Stimulated activated naive B cell treated with anti-CD40 and anti-IgM and Interleukin-4, amounts not matched to agents 10 μg/mL and 1 μg/mL and 100 μg/mL, for 72 hours (primary cell): ENCODE data around the gene PLPP4.
"Not testable (repeated sequence)": the region's sequence is repeated elsewhere in the genome, so short reads cannot be mapped to it uniquely, and the experiment has no call there.

Source experiments
- ATAC-seq, 2 donors: fragments of 150-1000 bp; cut with Tn5 transposase; replicated peaks; 2 replicates each; pipeline ENCODE4 v1.10.0; 2021; ENCODE audit warnings: moderate library complexity in 1 of 2
- DNase-seq: peaks from one replicate; pipeline ENCODE4 v3.0.0; 2021
- H3K27ac Mint-ChIP-seq: one replicate; pipeline ENCODE4 v1.8.0; 2022; ENCODE audit warnings: mild to moderate bottlenecking, mixed read lengths
- H3K27me3 Mint-ChIP-seq, 2 donors: one replicate each; pipeline ENCODE4 v1.8.0; 2022; ENCODE audit warnings: mixed read lengths in 2 of 2
- H3K36me3 Mint-ChIP-seq, 2 donors: one replicate each; pipeline ENCODE4 v1.8.0; 2022; ENCODE audit warnings: mixed read lengths in 2 of 2, mild to moderate bottlenecking in 1 of 2
- H3K4me1 Mint-ChIP-seq, 2 donors: one replicate each; pipeline ENCODE4 v1.8.0; 2022; ENCODE audit warnings: mixed read lengths in 2 of 2, mild to moderate bottlenecking in 1 of 2
- H3K4me3 Mint-ChIP-seq, 2 donors: one replicate each; pipeline ENCODE4 v1.8.0; 2022; ENCODE audit warnings: mild to moderate bottlenecking in 2 of 2, mixed read lengths in 2 of 2, moderate library complexity in 1 of 2
- H3K9me3 Mint-ChIP-seq, 2 donors: one replicate each; pipeline ENCODE4 v1.8.0; 2022; ENCODE audit warnings: mixed read lengths in 2 of 2, mild to moderate bottlenecking in 1 of 2

The PLPP4 gene

GRCh38 chr10:120483651-120484301 is 26.7 kb downstream of the PLPP4 start:
- peaks cover 7 to 9% of the 10 kb centered on the region in 2 donors for H3K9me3 Mint-ChIP-seq
- no peak overlapping the region for H3K27ac Mint-ChIP-seq

DNA sequence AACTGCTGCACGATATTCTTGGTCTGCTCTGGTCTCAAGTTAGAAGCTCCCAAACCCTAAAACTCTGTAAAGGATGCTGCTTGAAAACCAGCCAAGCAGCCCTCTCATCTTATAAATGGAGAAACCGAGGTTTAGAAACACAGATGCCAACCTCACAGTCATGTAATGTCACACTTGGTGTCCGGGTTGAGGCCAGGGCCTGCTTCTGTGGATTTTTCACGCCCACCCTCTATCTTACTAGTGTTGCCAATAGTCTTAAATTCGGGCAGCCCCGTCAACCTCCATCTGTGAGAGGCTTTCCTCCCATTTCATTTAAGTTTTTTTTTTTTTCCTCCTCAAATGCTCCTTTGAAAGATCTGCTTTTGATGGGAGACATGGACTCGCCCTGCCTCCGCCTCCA is 28.9 kb downstream of the PLPP4 start:
- Mint-ChIP-seq H3K27ac (no peak overlapping the region), H3K9me3 (peaks cover 7 to 9% of the 10 kb centered on the region in 2 donors), H3K4me3 (no peak overlapping the region), H3K36me3 (no peaks in the 10 kb centered on the region), H3K4me1 (no peaks in the 10 kb centered on the region), H3K27me3 (peaks cover 0 to 7% of the 10 kb centered on the region in 2 donors)
- ATAC-seq (no peak), DNase-seq (no peak)

More at GRCh38 chr10:120483651-120484301, 26.7 kb downstream of the PLPP4 start:
- H3K36me3 Mint-ChIP-seq, result no peaks in the 10 kb centered on the region
- no peak for ATAC-seq
- DNase-seq, result no peak
- H3K27me3 Mint-ChIP-seq, result peaks cover 0 to 12% of the 10 kb centered on the region in 2 donors
- no peaks in the 10 kb centered on the region for H3K4me1 Mint-ChIP-seq
- H3K4me3 Mint-ChIP-seq, result no peak overlapping the region

- no peak overlapping the region for H3K27ac Mint-ChIP-seq
- H3K4me3 Mint-ChIP-seq, result no peak overlapping the region
- DNase-seq (no peak), ATAC-seq (no peak)
- H3K36me3 Mint-ChIP-seq, result no peaks in the 10 kb centered on the region
- peaks cover 0 to 7% of the 10 kb centered on the region in 2 donors for H3K27me3 Mint-ChIP-seq
- no peaks in the 10 kb centered on the region for H3K4me1 Mint-ChIP-seq
- peaks cover 6 to 7% of the 10 kb centered on the region in 2 donors for H3K9me3 Mint-ChIP-seq
These were observed 29.7 kb downstream of the PLPP4 start for GRCh38 chr10:120486671-120487205.

- Mint-ChIP-seq H3K36me3 (no peaks in the 10 kb centered on the region), H3K9me3 (no peaks in the 10 kb centered on the region), H3K4me3 (no peak overlapping the region), H3K27me3 (peaks cover 0 to 11% of the 10 kb centered on the region in 2 donors), H3K27ac (no peak overlapping the region), H3K4me1 (no peaks in the 10 kb centered on the region)
- ATAC-seq, result no peak
- no peak for DNase-seq
These were observed 33.3 kb downstream of the PLPP4 start for GRCh38 chr10:120490288-120490687.

DNA sequence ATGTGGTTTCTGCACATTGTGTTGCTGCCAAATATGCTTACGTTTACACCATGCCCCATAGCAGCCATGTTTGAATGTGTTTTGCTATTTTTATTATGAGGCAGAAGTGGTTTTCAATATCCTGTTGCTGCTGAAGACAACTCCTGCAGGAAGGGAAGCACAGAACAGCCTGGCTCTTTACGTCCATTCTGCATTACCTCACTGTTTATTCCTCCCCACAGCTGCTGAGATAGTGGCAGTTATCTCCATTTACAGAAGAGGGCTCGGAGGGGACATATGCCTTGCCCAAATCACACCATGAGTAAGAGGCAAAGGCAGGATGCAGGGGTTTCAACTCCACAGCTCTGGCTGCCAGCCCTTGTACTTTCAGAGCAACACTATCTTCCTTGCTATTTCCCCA is 35.3 kb downstream of the PLPP4 start:
- H3K9me3 Mint-ChIP-seq, result no peaks in the 10 kb centered on the region
- H3K36me3 Mint-ChIP-seq, result no peaks in the 10 kb centered on the region
- no peak overlapping the region for H3K27ac Mint-ChIP-seq
- DNase-seq, result no peak
- no peaks in the 10 kb centered on the region for H3K4me1 Mint-ChIP-seq
- no peak for ATAC-seq
- peaks cover 6 to 8% of the 10 kb centered on the region in 2 donors for H3K27me3 Mint-ChIP-seq
- H3K4me3 Mint-ChIP-seq, result no peak overlapping the region

DNA sequence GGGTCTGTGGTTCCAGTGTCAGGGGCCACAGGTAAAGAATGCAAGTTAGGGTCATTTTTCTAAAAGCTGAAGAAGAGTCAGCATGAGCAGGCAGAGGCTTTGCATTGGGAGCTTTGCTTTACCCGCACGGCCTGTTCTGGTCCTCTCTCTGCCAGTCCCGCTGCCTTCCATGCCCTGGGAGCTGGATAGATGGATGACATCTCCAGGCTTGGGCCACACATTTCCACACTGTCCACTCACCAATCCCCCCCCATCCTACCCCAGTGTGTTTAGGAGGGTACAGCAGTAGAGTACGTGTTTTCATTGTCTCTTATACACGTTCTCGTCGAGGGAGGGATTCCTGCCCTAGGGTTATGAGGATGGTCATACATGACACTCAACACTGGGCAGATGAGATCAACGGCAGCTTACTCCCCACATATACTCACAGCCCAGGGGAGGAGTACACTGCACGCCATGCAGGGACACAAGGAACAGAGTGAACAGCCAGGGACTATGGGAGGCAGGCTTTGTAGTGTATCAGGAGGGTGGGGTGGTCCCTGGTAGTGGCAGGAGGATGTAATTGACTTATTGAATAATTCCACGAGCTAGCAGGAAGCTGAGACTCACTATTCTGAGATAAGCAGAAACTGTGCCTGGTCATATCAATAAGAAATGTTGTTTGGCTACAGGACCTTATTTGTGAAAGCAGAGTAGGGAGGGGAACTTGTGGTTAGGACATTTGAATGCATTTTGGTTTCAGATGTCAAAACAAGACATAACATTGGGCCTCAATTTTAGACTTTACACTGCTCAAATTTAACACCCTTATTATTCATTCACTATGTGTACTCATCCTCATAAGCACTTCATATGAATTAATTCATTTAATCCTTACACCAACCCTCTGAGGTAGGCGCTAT is 36.6 kb downstream of the PLPP4 start:
- Mint-ChIP-seq H3K9me3 (no peaks in the 10 kb centered on the region), H3K4me1 (no peaks in the 10 kb centered on the region), H3K4me3 (no peak overlapping the region), H3K36me3 (no peaks in the 10 kb centered on the region), H3K27me3 (peaks cover 4 to 6% of the 10 kb centered on the region in 2 donors), H3K27ac (no peak overlapping the region)
- DNase-seq, result no peak
- ATAC-seq, result no peak

DNA sequence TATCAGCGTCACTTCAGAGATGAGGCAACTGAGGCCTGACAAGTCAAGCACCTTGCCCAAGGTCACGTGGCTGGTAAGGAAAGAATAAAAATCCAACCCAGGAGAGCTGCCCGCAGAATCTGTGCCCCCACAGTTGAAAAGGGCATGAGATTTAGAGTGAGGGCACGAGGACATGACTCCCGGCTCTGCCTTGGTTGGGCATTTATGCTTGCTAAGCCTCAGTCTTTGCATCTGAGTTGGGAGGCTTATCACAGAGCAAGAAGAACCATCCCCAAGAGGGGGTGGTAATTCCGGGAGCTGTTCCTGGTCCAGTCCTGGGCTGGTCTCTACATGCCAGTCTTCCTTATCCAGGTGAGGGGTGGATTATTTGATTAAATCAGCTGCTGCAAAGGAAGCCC is 37.3 kb downstream of the PLPP4 start:
- no peak overlapping the region for H3K27ac Mint-ChIP-seq

DNA sequence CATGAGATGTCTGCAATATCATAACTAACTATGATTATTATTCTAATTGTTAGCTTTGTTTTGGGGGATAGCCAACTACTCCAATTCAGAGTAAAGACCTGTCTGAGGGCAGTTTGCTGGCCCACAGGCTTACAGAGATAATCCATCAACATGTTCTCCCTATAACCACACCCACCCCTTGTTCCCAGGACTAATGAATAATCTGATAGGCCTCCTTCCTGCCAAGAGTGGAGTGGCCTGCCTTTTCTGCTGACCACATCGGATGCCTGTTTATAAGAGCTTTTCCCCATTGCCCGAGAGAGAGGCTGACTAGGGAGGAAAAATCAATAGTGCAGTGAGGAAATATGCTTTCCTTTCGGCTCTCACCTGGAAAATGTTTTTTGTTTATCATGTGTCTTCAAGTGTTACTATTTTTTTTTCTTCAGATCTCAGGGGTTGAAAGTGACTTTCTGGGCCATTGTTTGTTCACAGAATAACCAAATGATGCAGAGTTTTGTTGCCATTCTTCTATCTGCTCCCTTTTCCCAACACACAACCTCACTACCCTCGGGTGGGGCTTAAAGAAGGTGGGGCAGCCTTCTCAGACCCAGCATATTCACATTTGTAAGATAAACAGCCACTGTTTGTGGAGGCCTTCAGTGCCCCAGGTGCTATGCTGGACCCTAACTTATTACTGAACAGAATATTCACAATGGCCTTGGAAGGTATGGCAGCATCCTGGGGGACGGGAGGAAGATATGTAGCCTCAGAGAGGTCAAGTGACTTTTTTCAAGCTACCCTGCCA is 38.4 kb downstream of the PLPP4 start:
- Mint-ChIP-seq H3K36me3 (no peaks in the 10 kb centered on the region), H3K27ac (no peak overlapping the region), H3K27me3 (peaks cover 4 to 13% of the 10 kb centered on the region in 2 donors), H3K9me3 (peaks cover 0 to 2% of the 10 kb centered on the region in 2 donors), H3K4me3 (no peak overlapping the region), H3K4me1 (no peaks in the 10 kb centered on the region)
- DNase-seq, result no peak
- no peak for ATAC-seq

More for the DNA sequence above, 37.3 kb downstream of the PLPP4 start:
- ATAC-seq, result no peak
- H3K4me1 Mint-ChIP-seq, result no peaks in the 10 kb centered on the region
- H3K36me3 Mint-ChIP-seq, result no peaks in the 10 kb centered on the region
- DNase-seq, result no peak
- no peak overlapping the region for H3K4me3 Mint-ChIP-seq
- peaks cover 4 to 6% of the 10 kb centered on the region in 2 donors for H3K27me3 Mint-ChIP-seq
- no peaks in the 10 kb centered on the region for H3K9me3 Mint-ChIP-seq

DNA sequence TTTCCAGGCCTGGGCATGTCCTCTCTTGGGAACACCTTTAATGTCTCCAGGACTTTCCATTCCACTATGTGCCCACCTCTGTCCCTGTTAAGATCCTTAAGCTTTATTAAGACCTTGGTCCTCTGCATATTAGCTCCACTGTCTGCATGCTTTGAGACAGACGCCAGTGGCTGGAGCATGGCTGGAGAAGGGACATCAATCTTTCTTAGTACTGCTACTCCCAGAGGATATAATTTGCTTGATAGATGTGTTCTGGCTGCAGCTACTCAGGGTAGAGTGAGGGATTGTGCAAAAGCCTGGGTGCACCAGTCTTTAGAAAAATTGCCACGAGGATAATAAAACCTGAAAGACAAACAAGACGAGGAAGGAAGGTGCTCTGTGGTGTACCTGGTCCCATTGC is 42.9 kb downstream of the PLPP4 start:
- H3K9me3 Mint-ChIP-seq, result peaks cover 4 to 7% of the 10 kb centered on the region in 2 donors
- no peak for DNase-seq
- no peak overlapping the region for H3K27ac Mint-ChIP-seq
- H3K4me1 Mint-ChIP-seq, result peaks cover 0 to 2% of the 10 kb centered on the region in 2 donors
- H3K4me3 Mint-ChIP-seq, result no peak overlapping the region
- no peak for ATAC-seq
- no peaks in the 10 kb centered on the region for H3K36me3 Mint-ChIP-seq
- H3K27me3 Mint-ChIP-seq, result peaks cover 4 to 13% of the 10 kb centered on the region in 2 donors

DNA sequence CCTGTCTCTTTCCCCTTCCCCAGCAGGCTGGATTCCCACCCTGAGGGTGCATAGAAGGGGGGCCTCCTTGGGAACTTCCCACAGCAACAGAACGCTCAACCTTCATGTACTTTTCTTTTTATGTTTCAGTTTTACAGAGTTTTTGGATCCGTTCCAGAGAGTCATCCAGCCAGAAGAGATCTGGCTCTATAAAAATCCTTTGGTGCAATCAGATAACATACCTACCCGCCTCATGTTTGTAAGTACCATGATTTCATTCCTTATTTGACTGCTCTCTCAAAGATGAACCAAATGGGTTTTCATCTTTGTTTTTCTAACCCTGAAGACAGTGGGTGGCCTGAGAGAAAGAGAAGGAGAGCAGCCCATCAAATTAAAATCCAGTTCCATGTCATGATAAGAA is 46.7 kb downstream of the PLPP4 start:
- H3K4me1 Mint-ChIP-seq, result peaks cover 0 to 2% of the 10 kb centered on the region in 2 donors
- H3K9me3 Mint-ChIP-seq, result peaks cover 4 to 7% of the 10 kb centered on the region in 2 donors
- no peak overlapping the region for H3K4me3 Mint-ChIP-seq
- no peaks in the 10 kb centered on the region for H3K36me3 Mint-ChIP-seq
- H3K27ac Mint-ChIP-seq, result no peak overlapping the region
- ATAC-seq (no peak), DNase-seq (no peak)
- peaks cover 4 to 7% of the 10 kb centered on the region in 2 donors for H3K27me3 Mint-ChIP-seq

DNA sequence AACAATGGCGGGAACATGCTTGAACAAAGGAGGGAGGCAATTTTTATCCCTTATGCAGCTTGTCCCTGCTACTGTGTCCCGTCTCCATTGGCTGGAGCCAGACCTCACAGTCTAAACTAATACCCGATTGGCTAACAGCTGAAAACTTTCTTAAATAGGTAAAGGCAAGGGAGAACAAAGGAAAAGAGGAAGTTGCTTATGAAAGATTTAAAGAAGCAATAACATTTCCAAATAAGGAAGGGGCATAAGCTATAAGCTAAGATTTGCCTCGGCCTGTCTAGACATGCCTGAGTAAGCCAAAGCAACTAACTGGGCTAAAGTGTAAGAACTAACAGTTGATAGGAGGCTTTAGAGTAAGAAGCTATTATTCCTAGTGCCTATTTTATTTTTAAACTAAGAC is 47.2 kb downstream of the PLPP4 start:
- H3K27ac Mint-ChIP-seq, DNase-seq, H3K4me1 Mint-ChIP-seq, H3K4me3 Mint-ChIP-seq, H3K36me3 Mint-ChIP-seq, H3K27me3 Mint-ChIP-seq, H3K9me3 Mint-ChIP-seq: not testable (repeated sequence)
- ATAC-seq, result peak; percentile 27 to 46

DNA sequence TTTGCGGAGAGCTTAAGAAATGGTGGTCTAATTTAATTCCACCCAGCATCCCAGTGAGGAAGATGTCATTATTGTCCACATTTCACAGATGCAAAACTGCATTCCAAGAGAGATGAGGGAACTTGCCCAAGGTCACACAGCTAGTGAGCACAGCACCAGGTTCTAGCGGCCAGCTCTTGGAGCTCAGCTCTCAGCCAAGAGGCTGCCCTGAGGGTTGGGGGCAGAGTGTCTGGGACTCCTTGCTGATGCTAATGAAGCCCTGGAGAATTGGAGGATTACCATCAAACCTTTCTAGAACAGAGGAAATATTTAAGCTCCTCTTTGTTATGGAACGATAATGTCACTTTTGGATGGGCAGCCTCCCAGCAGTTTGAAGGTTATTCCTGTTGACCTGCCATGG is 48.0 kb downstream of the PLPP4 start:
- no peaks in the 10 kb centered on the region for H3K36me3 Mint-ChIP-seq
- H3K27me3 Mint-ChIP-seq, result peaks cover 2 to 4% of the 10 kb centered on the region in 2 donors
- no peak for DNase-seq
- no peak for ATAC-seq
- H3K4me3 Mint-ChIP-seq, result no peak overlapping the region
- peaks cover 4 to 5% of the 10 kb centered on the region in 2 donors for H3K9me3 Mint-ChIP-seq
- H3K4me1 Mint-ChIP-seq, result peaks cover 0 to 2% of the 10 kb centered on the region in 2 donors
- H3K27ac Mint-ChIP-seq, result no peak overlapping the region

DNA sequence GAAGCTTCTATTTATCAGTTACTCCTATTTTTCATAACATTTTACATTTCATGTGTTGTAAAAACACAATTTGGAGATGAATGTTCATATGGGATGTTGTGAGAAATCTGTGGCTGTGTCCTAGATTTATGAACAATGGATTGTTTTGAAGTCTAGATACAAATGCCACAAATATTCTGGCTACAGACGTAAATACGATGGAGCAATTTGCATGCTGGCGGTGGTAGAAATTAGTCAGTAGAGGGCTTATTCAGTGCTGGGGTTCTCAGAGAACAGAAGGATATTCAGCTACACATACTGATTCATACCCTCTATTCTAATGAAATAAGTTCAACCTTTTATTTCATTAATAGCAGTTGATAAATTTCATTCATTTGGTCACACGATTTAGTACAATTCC is 48.8 kb downstream of the PLPP4 start:
- DNase-seq (no peak), ATAC-seq (no peak)
- no peak overlapping the region for H3K27ac Mint-ChIP-seq
- H3K4me3 Mint-ChIP-seq, result no peak overlapping the region
- peaks cover 0 to 4% of the 10 kb centered on the region in 2 donors for H3K27me3 Mint-ChIP-seq
- H3K4me1 Mint-ChIP-seq, result peaks cover 0 to 2% of the 10 kb centered on the region in 2 donors
- H3K9me3 Mint-ChIP-seq, result peaks cover 4 to 5% of the 10 kb centered on the region in 2 donors
- H3K36me3 Mint-ChIP-seq, result no peaks in the 10 kb centered on the region

DNA sequence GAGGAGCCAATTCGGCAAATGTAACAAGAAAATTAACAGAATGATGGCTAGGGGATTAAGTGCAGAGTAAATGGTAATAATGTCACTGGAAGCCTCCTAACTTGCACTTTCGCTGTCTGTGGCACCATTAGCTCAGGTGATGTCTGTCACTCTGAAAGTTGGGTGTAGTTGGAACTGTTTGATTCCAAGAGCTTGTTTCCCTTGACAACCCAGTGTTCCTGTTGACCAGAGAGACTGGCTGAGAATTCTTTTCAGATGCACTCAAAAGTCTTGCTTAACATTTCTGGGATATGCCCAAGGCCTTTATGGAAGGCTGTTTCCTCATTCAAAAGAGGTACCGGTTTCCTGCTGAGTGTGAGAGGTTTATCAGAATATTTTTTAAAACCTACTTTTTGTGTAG is 49.6 kb downstream of the PLPP4 start:
- Mint-ChIP-seq H3K27ac (no peak overlapping the region), H3K4me1 (peaks cover 0 to 2% of the 10 kb centered on the region in 2 donors), H3K27me3 (peaks cover 0 to 4% of the 10 kb centered on the region in 2 donors), H3K9me3 (peaks cover 4 to 5% of the 10 kb centered on the region in 2 donors), H3K4me3 (no peak overlapping the region), H3K36me3 (no peaks in the 10 kb centered on the region)
- DNase-seq (no peak), ATAC-seq (no peak)
